HEK293 (cell line): Measurements from ENCODE around the gene NUP85.

Experiments used
- BCL6B ChIP-seq: fragments of 450-650 bp; formaldehyde crosslinking; IDR thresholded peaks from 2 replicates; pipeline ENCODE4 v1.5.1; 2017; ENCODE audit warnings: missing biosample characterization, missing genetic modification characterization
- ELK4 ChIP-seq: IDR thresholded peaks from 2 replicates; pipeline ENCODE4 v1.6.1; 2011; ENCODE audit warnings: mild to moderate bottlenecking, low read depth, low read length, borderline replicate concordance
- GLIS1 ChIP-seq: fragments of 450-650 bp; formaldehyde crosslinking; IDR thresholded peaks from 2 replicates; pipeline ENCODE4 v1.5.1; 2016; ENCODE audit warnings: missing biosample characterization, missing genetic modification characterization
- HOXC10 ChIP-seq: sonication (generic); formaldehyde crosslinking; IDR thresholded peaks from 2 replicates; pipeline ENCODE4 v1.8.1; 2023; ENCODE audit warnings: mild to moderate bottlenecking, missing genetic modification reagents
- KLF1 ChIP-seq: fragments of 450-650 bp; formaldehyde crosslinking; IDR thresholded peaks from 2 replicates; pipeline ENCODE4 v1.5.1; 2016; ENCODE audit warnings: missing biosample characterization, missing genetic modification characterization
- MEIS1 ChIP-seq: sonication (generic); formaldehyde crosslinking; IDR thresholded peaks from 2 replicates; pipeline ENCODE4 v1.8.1; 2022; ENCODE audit warnings: missing genetic modification reagents, mild to moderate bottlenecking, borderline replicate concordance
- MYNN ChIP-seq: fragments of 450-650 bp; formaldehyde crosslinking; IDR thresholded peaks from 2 replicates; pipeline ENCODE4 v1.5.1; 2016; ENCODE audit warnings: missing biosample characterization, missing genetic modification characterization, borderline replicate concordance
- PRDM6 ChIP-seq: fragments of 450-650 bp; formaldehyde crosslinking; IDR thresholded peaks from 2 replicates; pipeline ENCODE4 v1.5.1; 2017; ENCODE audit warnings: missing biosample characterization, missing genetic modification characterization
- SALL2 ChIP-seq: fragments of 450-650 bp; formaldehyde crosslinking; IDR thresholded peaks from 2 replicates; pipeline ENCODE4 v1.5.0; 2017; ENCODE audit warnings: missing biosample characterization, mild to moderate bottlenecking, missing genetic modification characterization, borderline replicate concordance
- SP7 ChIP-seq: fragments of 450-650 bp; formaldehyde crosslinking; IDR thresholded peaks from 2 replicates; pipeline ENCODE4 v1.5.1; 2016; ENCODE audit warnings: missing biosample characterization, missing genetic modification characterization
- ZBTB21 ChIP-seq: fragments of 450-650 bp; formaldehyde crosslinking; IDR thresholded peaks from 2 replicates; pipeline ENCODE4 v1.5.1; 2017; ENCODE audit warnings: missing biosample characterization, missing genetic modification characterization
- ZBTB48 ChIP-seq: fragments of 450-650 bp; formaldehyde crosslinking; IDR thresholded peaks from 2 replicates; pipeline ENCODE4 v1.5.1; 2016; ENCODE audit warnings: missing biosample characterization, missing genetic modification characterization
- ZEB2 ChIP-seq: fragments of 450-650 bp; formaldehyde crosslinking; IDR thresholded peaks from 2 replicates; pipeline ENCODE4 v1.5.1; 2016; ENCODE audit warnings: missing biosample characterization, missing genetic modification characterization
- ZFP41 ChIP-seq: fragments of 450-650 bp; formaldehyde crosslinking; IDR thresholded peaks from 2 replicates; pipeline ENCODE4 v1.5.1; 2016; ENCODE audit warnings: missing biosample characterization, missing genetic modification characterization, borderline replicate concordance
- ZFP69B ChIP-seq: fragments of 450-650 bp; formaldehyde crosslinking; IDR thresholded peaks from 2 replicates; pipeline ENCODE4 v1.5.1; 2016; ENCODE audit warnings: missing biosample characterization, missing genetic modification characterization
- ZIC2 ChIP-seq: fragments of 450-650 bp; formaldehyde crosslinking; IDR thresholded peaks from 2 replicates; pipeline ENCODE4 v1.5.1; 2016; ENCODE audit warnings: missing biosample characterization, missing genetic modification characterization
- ZNF140 ChIP-seq: fragments of 450-650 bp; formaldehyde crosslinking; IDR thresholded peaks from 2 replicates; pipeline ENCODE4 v1.5.1; 2016; ENCODE audit warnings: missing biosample characterization, missing genetic modification characterization
- ZNF157 ChIP-seq: fragments of 450-650 bp; formaldehyde crosslinking; IDR thresholded peaks from 2 replicates; pipeline ENCODE4 v1.5.1; 2016; ENCODE audit warnings: missing biosample characterization, missing genetic modification characterization
- ZNF335 ChIP-seq: fragments of 450-650 bp; formaldehyde crosslinking; conservative IDR thresholded peaks from 2 replicates; pipeline ENCODE4 v1.5.1; 2016; ENCODE audit warnings: missing biosample characterization, missing genetic modification characterization
- ZNF341 ChIP-seq: fragments of 450-650 bp; formaldehyde crosslinking; IDR thresholded peaks from 2 replicates; pipeline ENCODE4; 2016; ENCODE audit warnings: low read depth, missing biosample characterization, missing genetic modification characterization
- ZNF501 ChIP-seq: fragments of 450-650 bp; formaldehyde crosslinking; IDR thresholded peaks from 2 replicates; pipeline ENCODE4 v1.5.1; 2016; ENCODE audit warnings: missing biosample characterization, missing genetic modification characterization
- ZNF518A ChIP-seq: fragments of 450-650 bp; formaldehyde crosslinking; conservative IDR thresholded peaks from 2 replicates; pipeline ENCODE4 v1.5.1; 2016; ENCODE audit warnings: low read depth, missing biosample characterization, missing genetic modification characterization
- ZNF521 ChIP-seq: fragments of 450-650 bp; formaldehyde crosslinking; IDR thresholded peaks from 2 replicates; pipeline ENCODE4 v1.5.1; 2017; ENCODE audit warnings: missing biosample characterization, mild to moderate bottlenecking, missing genetic modification characterization
- ZNF621 ChIP-seq: fragments of 450-650 bp; formaldehyde crosslinking; IDR thresholded peaks from 2 replicates; pipeline ENCODE4 v1.5.1; 2017; ENCODE audit warnings: missing biosample characterization, missing genetic modification characterization
- ZNF658 ChIP-seq: fragments of 450-650 bp; formaldehyde crosslinking; IDR thresholded peaks from 2 replicates; pipeline ENCODE4; 2016; ENCODE audit warnings: missing biosample characterization, missing genetic modification characterization
- ZNF76 ChIP-seq: fragments of 450-650 bp; formaldehyde crosslinking; IDR thresholded peaks from 2 replicates; pipeline ENCODE4; 2016; ENCODE audit warnings: low read depth, missing biosample characterization, missing genetic modification characterization, borderline replicate concordance
- ZNF777 ChIP-seq: fragments of 450-650 bp; formaldehyde crosslinking; IDR thresholded peaks from 2 replicates; pipeline ENCODE4 v1.5.1; 2017; ENCODE audit warnings: missing biosample characterization, missing genetic modification characterization, borderline replicate concordance
- TF ChIP-seq, protein P1 (sequence below): fragments of 450-650 bp; formaldehyde crosslinking; conservative IDR thresholded peaks from 2 replicates; pipeline ENCODE4 v1.5.1; 2016; ENCODE audit warnings: low read depth, missing biosample characterization, missing genetic modification characterization

Gene NUP85

DNA sequence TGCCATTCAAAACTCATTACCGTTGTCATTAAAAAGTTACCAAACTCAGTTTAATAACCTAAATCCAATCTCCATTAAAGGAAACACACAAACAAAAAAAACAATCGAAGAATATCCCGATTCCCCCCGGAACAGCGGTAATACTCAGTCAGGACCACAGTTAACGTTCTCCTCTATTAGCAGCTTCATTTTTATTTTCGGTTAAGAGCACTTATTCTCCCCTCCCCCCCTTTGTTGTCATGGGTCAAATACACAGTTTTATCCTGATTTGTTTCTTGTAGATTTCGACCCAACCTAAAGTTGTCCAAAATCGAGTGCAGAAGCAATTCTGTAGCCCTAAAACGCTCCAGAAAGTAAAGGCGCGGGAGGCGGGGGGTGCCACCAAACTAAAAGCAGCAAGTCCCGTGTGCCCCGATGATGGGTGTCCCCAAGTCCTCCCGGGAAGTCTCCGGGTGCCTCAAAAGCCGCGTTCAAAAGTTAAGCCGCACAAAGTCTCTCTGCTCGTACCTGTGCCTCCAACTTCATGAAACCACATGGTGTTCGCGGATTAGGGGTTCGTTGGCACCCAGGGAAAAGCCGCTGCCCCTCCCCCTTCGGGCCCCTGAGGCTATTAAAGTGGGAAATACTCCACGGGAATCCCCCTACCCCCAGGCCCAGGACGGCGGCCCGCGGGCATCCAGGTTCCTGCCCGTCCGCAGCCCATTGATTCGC is 23.7 kb upstream of the NUP85 start (continued):
- TF ChIP-seq SP7 (tag by site-specific recombination) (no peak), PRDM6 (tag by site-specific recombination) (peak; percentile 47; the same call in 1 of the 2 replicates), MEIS1 (CRISPR knock-in tag) (no peak), BCL6B (tag by site-specific recombination) (no peak), ZNF658 (tag by site-specific recombination) (no peak), ELK4 (no peak), ZNF76 (tag by site-specific recombination) (peak; percentile 16; the same call in 1 of the 2 replicates), ZNF341 (tag by site-specific recombination) (peak; percentile 55), SALL2 (tag by site-specific recombination) (no peak), KLF1 (tag by site-specific recombination) (no peak), ZNF157 (tag by site-specific recombination) (no peak), ZNF335 (tag by site-specific recombination) (peak; percentile 6), ZNF777 (tag by site-specific recombination) (no peak), ZNF140 (tag by site-specific recombination) (no peak), ZNF501 (peak; percentile 50; the same call in 1 of the 2 replicates), ZNF521 (tag by site-specific recombination) (no peak), MYNN (tag by site-specific recombination) (no peak), ZFP69B (peak; percentile 35; the same call in 1 of the 2 replicates), ZIC2 (tag by site-specific recombination) (peak; percentile 39), ZBTB48 (tag by site-specific recombination) (0 out of 2 replicates have a peak, but pooled peaks have one; percentile 18), ZBTB21 (tag by site-specific recombination) (no peak), GLIS1 (no peak), HOXC10 (no peak), ZEB2 (tag by site-specific recombination) (no peak), ZFP41 (tag by site-specific recombination) (no peak), ZNF518A (tag by site-specific recombination) (no peak), ZNF621 (tag by site-specific recombination) (no peak)
- TF ChIP-seq, protein P1, sequence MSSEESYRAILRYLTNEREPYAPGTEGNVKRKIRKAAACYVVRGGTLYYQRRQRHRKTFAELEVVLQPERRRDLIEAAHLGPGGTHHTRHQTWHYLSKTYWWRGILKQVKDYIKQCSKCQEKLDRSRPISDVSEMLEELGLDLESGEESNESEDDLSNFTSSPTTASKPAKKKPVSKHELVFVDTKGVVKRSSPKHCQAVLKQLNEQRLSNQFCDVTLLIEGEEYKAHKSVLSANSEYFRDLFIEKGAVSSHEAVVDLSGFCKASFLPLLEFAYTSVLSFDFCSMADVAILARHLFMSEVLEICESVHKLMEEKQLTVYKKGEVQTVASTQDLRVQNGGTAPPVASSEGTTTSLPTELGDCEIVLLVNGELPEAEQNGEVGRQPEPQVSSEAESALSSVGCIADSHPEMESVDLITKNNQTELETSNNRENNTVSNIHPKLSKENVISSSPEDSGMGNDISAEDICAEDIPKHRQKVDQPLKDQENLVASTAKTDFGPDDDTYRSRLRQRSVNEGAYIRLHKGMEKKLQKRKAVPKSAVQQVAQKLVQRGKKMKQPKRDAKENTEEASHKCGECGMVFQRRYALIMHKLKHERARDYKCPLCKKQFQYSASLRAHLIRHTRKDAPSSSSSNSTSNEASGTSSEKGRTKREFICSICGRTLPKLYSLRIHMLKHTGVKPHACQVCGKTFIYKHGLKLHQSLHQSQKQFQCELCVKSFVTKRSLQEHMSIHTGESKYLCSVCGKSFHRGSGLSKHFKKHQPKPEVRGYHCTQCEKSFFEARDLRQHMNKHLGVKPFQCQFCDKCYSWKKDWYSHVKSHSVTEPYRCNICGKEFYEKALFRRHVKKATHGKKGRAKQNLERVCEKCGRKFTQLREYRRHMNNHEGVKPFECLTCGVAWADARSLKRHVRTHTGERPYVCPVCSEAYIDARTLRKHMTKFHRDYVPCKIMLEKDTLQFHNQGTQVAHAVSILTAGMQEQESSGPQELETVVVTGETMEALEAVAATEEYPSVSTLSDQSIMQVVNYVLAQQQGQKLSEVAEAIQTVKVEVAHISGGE (tag by site-specific recombination) = peak; percentile 91
